T-helper 1 cell (primary cell): Measurements from ENCODE around the gene HDAC6.
"Not testable (repeated sequence)": the region's sequence is repeated elsewhere in the genome, so short reads cannot be mapped to it uniquely, and the experiment has no call there.

ENCODE experiments used
- DNase-seq, 5 donors: peaks; one replicate each; pipeline ENCODE4 v3.0.0-alpha.2; 2012 to 2020

The HDAC6 gene

DNA sequence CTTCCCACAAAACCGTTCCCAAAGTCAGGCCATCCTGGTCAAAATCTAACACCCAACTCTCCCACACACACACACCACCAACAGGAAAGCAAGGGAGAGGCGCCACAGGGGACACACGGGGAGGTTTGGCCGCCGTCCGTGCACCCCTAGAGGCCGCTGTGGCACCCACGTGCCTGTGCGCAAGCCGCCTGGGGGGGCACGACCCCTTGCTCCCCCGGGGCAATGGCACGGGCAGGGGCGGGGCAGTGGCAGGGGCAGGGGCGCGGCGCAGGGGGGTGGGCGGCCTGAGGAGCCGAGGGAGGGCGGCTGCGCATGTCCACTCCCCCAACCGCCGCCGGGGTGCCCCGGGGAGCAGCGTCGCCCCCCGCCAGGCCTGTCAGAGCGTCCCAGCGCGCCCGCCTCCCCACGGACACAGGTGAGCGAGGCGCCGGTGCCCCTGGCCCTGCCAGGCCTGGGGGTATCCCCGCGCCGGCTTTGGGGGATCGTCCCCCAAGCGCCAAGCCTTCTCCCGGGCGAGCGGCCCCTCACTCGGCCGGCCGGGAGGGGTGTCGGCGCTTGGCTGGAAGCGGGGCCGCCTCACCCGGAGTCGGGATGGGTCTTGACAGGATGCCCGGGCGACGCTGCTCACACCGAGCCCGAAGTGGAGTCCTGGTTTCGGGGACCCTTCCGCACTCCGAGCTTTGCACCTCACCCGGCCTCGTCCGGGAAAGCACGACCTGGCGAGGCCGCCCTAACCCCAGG, 24.4 kb downstream of the HDAC6 start, which contains the start of gene ERAS:
TSS of gene ERAS (plus strand) at position 379 of the 741 bp plus-strand sequence. CDS start 2,611 bp downstream, outside the sequence.
- DNase-seq = no peak

- no peak for DNase-seq
Observed at GRCh38 chrX:48826876-48827653, 25.2 kb downstream of the HDAC6 start.

GRCh38 chrX:48827654-48827968, 25.7 kb downstream of the HDAC6 start:
- DNase-seq = no peak

DNA sequence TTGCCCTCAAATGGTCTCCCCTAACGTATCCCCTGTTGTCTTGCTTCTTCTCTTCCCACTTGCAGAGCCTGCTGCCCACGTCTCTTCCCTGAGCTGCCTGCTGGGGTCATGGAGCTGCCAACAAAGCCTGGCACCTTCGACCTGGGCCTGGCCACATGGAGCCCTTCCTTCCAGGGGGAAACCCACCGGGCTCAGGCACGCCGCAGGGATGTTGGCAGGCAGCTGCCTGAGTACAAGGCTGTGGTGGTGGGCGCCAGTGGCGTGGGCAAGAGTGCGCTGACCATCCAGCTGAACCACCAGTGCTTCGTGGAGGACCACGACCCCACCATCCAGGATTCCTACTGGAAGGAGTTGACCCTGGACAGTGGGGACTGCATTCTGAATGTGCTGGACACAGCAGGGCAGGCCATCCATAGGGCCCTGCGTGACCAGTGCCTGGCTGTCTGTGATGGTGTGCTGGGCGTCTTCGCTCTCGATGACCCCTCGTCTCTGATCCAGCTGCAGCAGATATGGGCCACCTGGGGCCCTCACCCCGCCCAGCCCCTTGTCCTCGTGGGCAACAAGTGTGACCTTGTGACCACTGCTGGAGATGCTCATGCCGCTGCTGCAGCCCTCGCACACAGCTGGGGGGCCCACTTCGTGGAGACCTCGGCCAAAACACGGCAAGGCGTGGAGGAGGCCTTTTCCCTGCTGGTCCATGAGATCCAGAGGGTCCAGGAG, 27.3 kb downstream of the HDAC6 start:
- DNase-seq = no peak

GRCh38 chrX:48831136-48831908, 29.5 kb downstream of the HDAC6 start:
- no peak for DNase-seq

DNA sequence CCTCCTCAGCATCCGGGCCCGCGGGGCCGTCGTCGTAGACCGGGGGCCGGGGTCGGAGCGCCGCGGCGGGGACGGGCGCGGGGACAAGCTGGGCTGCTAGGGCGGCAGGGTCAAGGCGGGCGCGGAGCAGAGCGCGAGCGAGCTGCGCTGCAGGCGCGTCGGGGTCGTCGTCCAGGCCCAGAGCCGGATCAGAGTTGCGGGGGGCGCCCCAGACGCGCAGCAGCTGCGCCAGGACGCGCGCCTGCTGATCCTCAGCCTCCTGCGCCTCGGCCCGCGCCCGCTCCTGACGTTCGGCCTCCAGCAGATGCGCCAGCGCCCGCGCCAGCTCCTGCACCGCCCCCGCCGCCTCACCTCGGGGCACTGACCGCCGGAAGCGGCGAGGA, 30.0 kb downstream of the HDAC6 start:
- DNase-seq = no peak

DNA sequence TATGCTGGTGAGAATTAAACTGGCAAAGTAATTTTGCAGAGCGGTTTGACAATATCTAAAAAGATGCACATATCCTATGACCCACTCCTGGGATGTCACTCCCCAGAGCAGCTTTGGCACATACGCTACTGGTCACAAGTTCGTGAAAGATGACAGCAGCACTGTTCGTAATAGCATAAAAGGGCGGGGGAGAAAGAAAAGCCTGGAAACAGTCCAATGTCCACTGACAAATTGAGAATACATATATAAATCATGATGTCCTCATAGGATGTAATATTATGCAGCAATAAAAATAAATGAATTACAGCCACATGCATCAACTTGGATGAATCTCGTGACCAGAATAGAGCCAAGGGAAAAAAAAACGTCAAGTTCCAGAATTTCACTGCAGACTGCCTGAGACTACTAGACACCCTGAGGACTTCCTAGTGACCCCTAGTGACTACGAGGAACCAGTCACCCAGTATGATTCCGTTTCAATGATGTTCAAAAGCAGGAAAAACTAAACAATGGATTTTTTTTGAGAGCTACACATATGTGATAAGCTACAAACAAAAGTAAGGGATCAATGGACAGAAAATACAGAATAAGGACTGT, 31.8 kb downstream of the HDAC6 start:
- DNase-seq = no peak

- DNase-seq = no peak
Observed at GRCh38 chrX:48834383-48834709, 32.5 kb downstream of the HDAC6 start.

DNA sequence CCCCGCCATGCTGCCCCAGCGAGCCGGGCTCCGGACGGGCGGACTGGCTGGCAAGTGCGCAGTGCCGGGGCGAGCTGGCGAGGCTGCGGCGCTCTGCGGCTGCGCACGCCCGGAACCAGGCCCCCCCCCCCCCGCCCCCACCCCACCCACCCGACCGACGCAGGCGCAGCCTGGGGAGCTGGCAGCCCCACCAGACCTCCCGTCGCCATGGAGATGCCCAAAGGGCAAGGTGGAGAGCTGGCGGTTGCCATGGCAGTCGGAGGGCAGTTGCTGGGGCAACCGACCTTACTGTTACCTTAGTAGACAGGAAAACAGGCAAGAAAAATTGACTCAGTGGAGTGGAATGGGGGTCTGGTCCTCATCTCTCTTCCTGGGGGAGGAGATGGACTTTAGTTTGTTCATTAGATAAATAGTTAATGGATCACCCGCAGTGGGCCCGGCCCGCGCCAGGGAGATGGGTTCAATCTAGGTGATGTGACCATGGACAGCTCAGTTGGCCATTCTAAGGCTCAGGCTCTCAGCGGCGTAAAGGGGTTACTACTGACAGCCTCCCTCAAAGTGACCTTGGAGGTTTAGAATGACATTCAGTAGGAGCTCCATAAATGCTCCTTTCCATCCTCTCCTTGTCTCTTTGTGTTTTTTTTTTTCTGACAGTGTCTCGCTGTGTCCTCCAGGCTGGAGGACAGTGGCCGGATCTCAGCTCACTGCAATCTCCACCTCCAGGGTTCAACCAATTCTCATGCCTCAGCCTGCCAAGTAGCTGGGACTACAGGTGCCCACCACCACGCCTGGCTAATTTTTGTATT, 33.9 kb downstream of the HDAC6 start, which contains the start of gene PCSK1N:
TSS of gene PCSK1N (minus strand) at position 87 of the 806 bp plus-strand sequence. CDS start at position 9, 78 bp downstream.
- DNase-seq = peak in 2 of 5 donors; percentile 21 to 56

DNA sequence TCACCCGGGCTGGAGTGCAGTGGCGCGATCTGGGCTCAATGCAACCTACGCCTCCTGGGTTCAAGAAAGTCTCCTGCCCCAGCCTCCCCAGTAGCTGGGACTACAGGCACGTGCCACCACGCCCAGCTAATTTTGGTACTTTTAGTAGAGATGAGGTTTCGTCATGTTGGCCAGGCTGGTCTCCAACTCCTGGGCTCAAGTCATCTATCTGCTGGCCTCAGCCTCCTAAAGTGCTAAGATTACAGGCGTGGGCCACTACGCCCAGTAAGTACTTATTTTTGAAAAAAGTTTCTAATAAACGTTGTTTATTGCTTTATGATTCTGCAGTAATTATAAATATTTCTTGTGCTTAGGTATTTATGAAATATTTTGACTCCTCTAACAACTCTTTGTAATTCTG, 37.8 kb downstream of the HDAC6 start:
- DNase-seq = no peak

- no peak for DNase-seq
Observed at GRCh38 chrX:48848847-48849246, 47.0 kb downstream of the HDAC6 start.

GRCh38 chrX:48852857-48853256, 51.0 kb downstream of the HDAC6 start:
- no peak for DNase-seq

DNA sequence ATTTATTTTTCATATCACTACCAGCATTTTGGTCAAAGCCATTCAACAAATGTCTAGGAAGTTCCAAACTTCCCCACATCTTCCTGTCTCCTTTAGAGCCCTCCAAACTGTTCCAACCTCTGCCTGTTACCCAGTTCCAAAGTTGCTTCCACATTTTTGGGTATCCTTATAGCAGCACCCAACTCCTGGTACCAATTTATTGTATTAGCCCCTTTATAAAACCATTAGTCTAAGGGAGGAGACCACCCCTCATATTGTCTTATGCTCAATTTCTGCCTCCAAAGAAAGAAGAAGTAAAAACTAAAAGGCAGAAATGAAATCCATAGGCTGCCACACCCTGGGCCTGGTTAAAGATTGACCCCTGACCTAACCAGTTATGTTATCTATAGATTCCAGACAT, 51.6 kb downstream of the HDAC6 start:
- not testable (repeated sequence) for DNase-seq

- not testable (repeated sequence) for DNase-seq
Observed at GRCh38 chrX:48854121-48854804, 52.4 kb downstream of the HDAC6 start.

DNA sequence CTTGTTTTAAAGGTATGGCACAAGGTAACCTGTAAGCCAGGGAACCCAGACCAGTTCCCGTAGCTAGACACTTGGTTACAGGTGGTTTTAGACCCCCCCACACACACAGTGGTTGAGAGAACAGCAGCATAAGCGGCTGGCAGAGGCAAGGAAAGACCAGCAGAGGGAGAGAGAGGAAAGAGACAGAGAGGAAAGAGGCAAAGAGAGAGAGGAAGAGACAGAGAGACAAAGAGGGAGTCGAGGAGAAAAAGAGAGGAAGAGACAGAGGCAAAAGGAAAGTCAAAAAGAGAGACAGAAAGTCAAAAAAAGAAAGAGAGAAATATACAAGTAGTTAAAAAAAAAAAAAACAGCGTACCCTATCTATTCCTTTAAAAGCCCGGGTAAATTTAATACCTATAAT, 53.0 kb downstream of the HDAC6 start:
- peak in 1 of 5 donors; percentile 12 for DNase-seq

GRCh38 chrX:48864210-48864609, 62.3 kb downstream of the HDAC6 start:
- DNase-seq = no peak

GRCh38 chrX:48872017-48872416, 70.2 kb downstream of the HDAC6 start:
- DNase-seq = not testable (repeated sequence)
